Measurements from ENCODE around the gene HSFX2. TPM values are rescaled to one million over a fixed set of nuclear protein-coding genes. Genes with fewer than 3 reads are reported as not detected.
"Not testable (repeated sequence)": the region's sequence is repeated elsewhere in the genome, so short reads cannot be mapped to it uniquely, and the experiment has no call there.

HSFX2 gene, protein sequence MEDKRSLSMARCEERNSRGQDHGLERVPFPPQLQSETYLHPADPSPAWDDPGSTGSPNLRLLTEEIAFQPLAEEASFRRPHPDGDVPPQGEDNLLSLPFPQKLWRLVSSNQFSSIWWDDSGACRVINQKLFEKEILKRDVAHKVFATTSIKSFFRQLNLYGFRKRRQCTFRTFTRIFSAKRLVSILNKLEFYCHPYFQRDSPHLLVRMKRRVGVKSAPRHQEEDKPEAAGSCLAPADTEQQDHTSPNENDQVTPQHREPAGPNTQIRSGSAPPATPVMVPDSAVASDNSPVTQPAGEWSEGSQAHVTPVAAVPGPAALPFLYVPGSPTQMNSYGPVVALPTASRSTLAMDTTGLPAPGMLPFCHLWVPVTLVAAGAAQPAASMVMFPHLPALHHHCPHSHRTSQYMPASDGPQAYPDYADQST
- not detected in 2 replicates for total RNA-seq

DNA sequence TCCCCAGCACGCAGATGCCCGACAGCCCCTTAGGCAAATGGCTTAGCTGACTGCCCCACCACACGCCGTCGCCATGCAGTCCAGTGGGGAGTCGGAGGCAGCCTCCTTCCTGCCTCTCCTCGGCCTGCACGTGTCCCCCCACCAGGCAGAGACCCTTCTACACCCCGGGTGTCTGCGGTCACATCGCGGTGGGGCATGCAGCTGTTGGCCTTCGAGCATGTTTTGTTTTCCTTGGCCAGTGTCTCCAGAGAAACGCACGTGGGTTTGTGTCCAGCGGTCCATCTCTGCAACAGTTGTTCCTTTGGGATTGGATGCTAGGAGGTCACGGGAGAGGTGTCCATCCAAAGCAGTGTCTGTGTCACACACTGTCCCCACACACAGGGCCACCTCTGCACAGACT lies at the start of gene HSFX2:
Gene HSFX2, minus strand, starts transcription at position 101 of the 400 bp plus-strand sequence. CDS start 614 bp downstream, outside the sequence.
- not testable (repeated sequence) for DNase-seq (ENCODE audit: low read depth); H3K4me3 ChIP-seq (ENCODE audit: low read depth, low read length)

- H3K4me3 ChIP-seq (ENCODE audit: low read depth, low read length): no peak overlapping the region
- no peak for DNase-seq (ENCODE audit: low read depth)
- TF ChIP-seq CTCF (conservative IDR thresholded peaks at IDR 0.05; ENCODE audit: low read depth, low read length): no peak
Observed at GRCh38 chrX:149643496-149643895, 48.4 kb upstream of the HSFX2 start.

- TF ChIP-seq CTCF (conservative IDR thresholded peaks at IDR 0.05; ENCODE audit: low read depth, low read length): no peak
- no peak for DNase-seq (ENCODE audit: low read depth)
- no peak overlapping the region for H3K4me3 ChIP-seq (ENCODE audit: low read depth, low read length)
Observed at GRCh38 chrX:149641835-149642234, 46.7 kb upstream of the HSFX2 start.

DNA sequence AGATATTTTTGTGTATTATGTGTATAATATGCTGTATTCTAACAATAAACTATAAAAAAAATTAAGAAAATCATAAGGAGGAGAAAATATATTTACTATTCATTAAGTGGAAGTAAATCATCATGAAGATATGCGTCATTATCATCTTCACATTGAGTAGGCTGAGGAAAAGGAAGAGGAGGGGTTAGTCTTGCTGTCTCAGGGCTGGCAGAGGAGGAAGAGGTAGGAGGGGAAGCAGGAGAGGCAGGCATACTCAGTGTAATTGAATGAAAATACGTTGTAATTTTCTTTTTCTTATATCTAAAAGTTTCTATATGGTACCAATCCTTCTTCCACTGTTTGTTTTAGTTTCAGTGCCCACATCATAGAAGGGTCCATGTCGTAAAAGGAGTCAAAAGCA lies 46.3 kb upstream of the HSFX2 start:
- TF ChIP-seq CTCF (conservative IDR thresholded peaks at IDR 0.05; ENCODE audit: low read depth, low read length): no peak
- H3K4me3 ChIP-seq (ENCODE audit: low read depth, low read length): no peak overlapping the region
- DNase-seq (ENCODE audit: low read depth): no peak

GRCh38 chrX:149639568-149639967 lies 44.5 kb upstream of the HSFX2 start:
- no peak overlapping the region for H3K4me3 ChIP-seq (ENCODE audit: low read depth, low read length)
- no peak for DNase-seq (ENCODE audit: low read depth)
- no peak for TF ChIP-seq CTCF (conservative IDR thresholded peaks at IDR 0.05; ENCODE audit: low read depth, low read length)

GRCh38 chrX:149638860-149639259 lies 43.7 kb upstream of the HSFX2 start:
- no peak for TF ChIP-seq CTCF (conservative IDR thresholded peaks at IDR 0.05; ENCODE audit: low read depth, low read length)
- peak; percentile 27 for DNase-seq (ENCODE audit: low read depth)
- H3K4me3 ChIP-seq (ENCODE audit: low read depth, low read length): no peak overlapping the region

DNA sequence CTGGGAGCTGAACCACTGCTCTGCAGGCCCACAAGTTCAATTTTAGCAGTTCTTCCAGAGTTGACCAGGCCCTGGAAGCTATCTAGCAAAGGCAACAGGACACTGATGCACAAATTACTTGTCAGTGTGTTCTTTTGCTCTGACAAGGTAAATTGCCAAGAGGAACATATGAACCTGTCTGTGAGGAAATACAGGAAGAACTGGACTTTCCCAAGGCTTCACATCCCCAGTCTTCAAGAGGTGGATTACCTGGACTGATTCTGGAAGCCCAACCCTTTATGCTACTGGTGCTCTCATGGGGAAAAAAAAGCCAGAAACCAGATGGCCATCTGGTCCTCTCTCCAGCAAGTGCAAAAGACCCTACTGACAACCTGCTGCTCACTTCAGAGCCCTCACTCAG lies 38.4 kb upstream of the HSFX2 start:
- no peak overlapping the region for H3K4me3 ChIP-seq (ENCODE audit: low read depth, low read length)
- no peak for DNase-seq (ENCODE audit: low read depth)
- no peak for TF ChIP-seq CTCF (conservative IDR thresholded peaks at IDR 0.05; ENCODE audit: low read depth, low read length)
